RWPE2 (cell line): Measurements from ENCODE around the gene OBI1.

Source experiments
- ATAC-seq: fragments of 200-7000 bp; cut with Tn5 transposase; 3 replicates; pipeline ENCODE4 v1.9.1; 2021; ENCODE audit warnings: low read depth
- DNase-seq: peaks from one replicate; pipeline ENCODE4 v3.0.0-alpha.2; 2020; ENCODE audit warnings: low spot score
- H3K27ac ChIP-seq: fragments of 450-650 bp; 2 replicates; pipeline ENCODE4 v1.5.1; 2017; ENCODE audit warnings: mild to moderate bottlenecking; ENCODE audit not compliant: poor library complexity, severe bottlenecking
- H3K27me3 ChIP-seq: fragments of 250-450 bp; sonication (Bioruptor Pico); 2 replicates; pipeline ENCODE4 v1.5.1; 2021; ENCODE audit warnings: mild to moderate bottlenecking, moderate library complexity; ENCODE audit not compliant: insufficient read depth, poor library complexity, severe bottlenecking
- H3K36me3 ChIP-seq: fragments of 250-450 bp; sonication (Bioruptor Pico); 2 replicates; pipeline ENCODE4 v1.5.1; 2020; ENCODE audit warnings: low read depth, mild to moderate bottlenecking, moderate library complexity
- H3K4me1 ChIP-seq: fragments of 250-450 bp; sonication (Bioruptor Pico); 2 replicates; pipeline ENCODE4 v1.5.1; 2021; ENCODE audit warnings: mild to moderate bottlenecking, moderate library complexity; ENCODE audit not compliant: insufficient read depth, poor library complexity, severe bottlenecking
- H3K4me3 ChIP-seq: fragments of 250-450 bp; sonication (Bioruptor Pico); 2 replicates; pipeline ENCODE4 v1.5.1; 2021; ENCODE audit warnings: mild to moderate bottlenecking, moderate library complexity; ENCODE audit not compliant: severe bottlenecking
- H3K9me3 ChIP-seq: fragments of 250-450 bp; sonication (Bioruptor Pico); 2 replicates; pipeline ENCODE4 v1.5.1; 2021; ENCODE audit warnings: mild to moderate bottlenecking, moderate library complexity; ENCODE audit not compliant: severe bottlenecking
- CTCF ChIP-seq: fragments of 450-650 bp; IDR thresholded peaks from one replicate; pipeline ENCODE4 v1.5.1; 2017; ENCODE audit warnings: mild to moderate bottlenecking, moderate library complexity; ENCODE audit not compliant: poor library complexity, severe bottlenecking

OBI1 gene

DNA sequence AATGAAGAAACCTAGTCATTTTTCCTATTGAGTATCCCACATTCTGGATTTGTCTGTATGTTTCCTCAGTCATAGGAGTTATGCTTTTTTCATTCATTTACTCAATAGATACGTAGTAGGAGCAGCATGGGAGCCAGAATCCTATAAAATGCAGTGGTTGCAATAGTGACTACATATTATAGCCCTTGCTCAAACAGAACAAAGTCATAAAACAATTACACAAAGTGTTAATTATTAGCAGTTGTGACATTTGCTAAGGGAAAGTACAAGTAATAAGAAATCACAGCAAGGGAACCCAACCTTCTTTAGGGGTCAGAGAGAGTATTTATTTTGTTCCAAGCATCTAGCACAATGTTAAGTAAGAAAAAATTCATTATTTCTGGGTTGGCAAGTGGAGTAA is 27.9 kb downstream of the OBI1 start:
- Histone ChIP-seq H3K36me3 (peaks cover 64% of the 10 kb centered on the region), H3K4me3 (no peak overlapping the region), H3K9me3 (no peaks in the 10 kb centered on the region), H3K4me1 (no peaks in the 10 kb centered on the region), H3K27ac (no peak overlapping the region), H3K27me3 (no peaks in the 10 kb centered on the region)
- ATAC-seq, result no peak
- DNase-seq, result no peak
- no peak for TF ChIP-seq CTCF

- Histone ChIP-seq H3K4me1 (no peaks in the 10 kb centered on the region), H3K27ac (no peak overlapping the region), H3K4me3 (no peak overlapping the region), H3K27me3 (no peaks in the 10 kb centered on the region), H3K9me3 (no peaks in the 10 kb centered on the region), H3K36me3 (peaks cover 59% of the 10 kb centered on the region)
- TF ChIP-seq CTCF, result no peak
- ATAC-seq (no peak), DNase-seq (no peak)
Observed at GRCh38 chr13:78630511-78630910, 28.4 kb downstream of the OBI1 start.

GRCh38 chr13:78625384-78625783 is 33.6 kb downstream of the OBI1 start:
- Histone ChIP-seq H3K4me3 (no peak overlapping the region), H3K27ac (no peak overlapping the region), H3K9me3 (no peaks in the 10 kb centered on the region), H3K36me3 (peaks cover 30% of the 10 kb centered on the region), H3K4me1 (no peaks in the 10 kb centered on the region), H3K27me3 (no peaks in the 10 kb centered on the region)
- DNase-seq (no peak), ATAC-seq (no peak)
- TF ChIP-seq CTCF, result no peak

DNA sequence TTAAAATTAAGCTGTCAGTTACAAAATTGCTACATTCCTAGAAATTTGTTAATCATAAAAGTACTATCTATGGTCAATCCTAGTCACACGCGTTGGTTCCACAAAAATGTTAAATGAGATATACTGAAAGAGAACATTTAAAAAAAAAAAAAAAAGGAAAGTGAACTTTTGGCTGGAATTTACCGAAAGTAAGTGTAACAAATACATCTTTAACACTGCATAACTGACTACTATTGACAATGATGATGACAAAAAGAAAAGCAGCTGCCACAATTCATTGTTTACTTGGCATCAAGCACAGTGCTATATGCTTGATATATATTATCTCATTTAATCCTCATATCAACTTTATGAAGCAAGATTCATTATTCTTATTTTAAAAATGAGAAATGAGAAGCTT is 35.8 kb downstream of the OBI1 start:
- H3K27me3 ChIP-seq, result no peaks in the 10 kb centered on the region
- no peak overlapping the region for H3K4me3 ChIP-seq
- no peaks in the 10 kb centered on the region for H3K4me1 ChIP-seq
- DNase-seq (no peak), ATAC-seq (no peak)
- no peaks in the 10 kb centered on the region for H3K9me3 ChIP-seq
- no peak for TF ChIP-seq CTCF
- peaks cover 26% of the 10 kb centered on the region for H3K36me3 ChIP-seq
- H3K27ac ChIP-seq, result no peak overlapping the region

- no peaks in the 10 kb centered on the region for H3K9me3 ChIP-seq
- DNase-seq (no peak), ATAC-seq (no peak)
- no peak for TF ChIP-seq CTCF
- H3K4me1 ChIP-seq, result no peaks in the 10 kb centered on the region
- H3K4me3 ChIP-seq, result no peak overlapping the region
- H3K36me3 ChIP-seq, result peaks cover 32% of the 10 kb centered on the region
- no peaks in the 10 kb centered on the region for H3K27me3 ChIP-seq
- no peak overlapping the region for H3K27ac ChIP-seq
Observed at GRCh38 chr13:78620936-78621470, 38.0 kb downstream of the OBI1 start.
